ENCODE results near the gene NR1H4. TPM values are rescaled to one million over a fixed set of nuclear protein-coding genes. Genes with fewer than 3 reads are reported as not detected.
"Not testable (repeated sequence)": the region's sequence is repeated elsewhere in the genome, so short reads cannot be mapped to it uniquely, and the experiment has no call there.

NR1H4 gene
- total RNA-seq, 1 experiment from 2014 or later: 10.7 TPM

DNA sequence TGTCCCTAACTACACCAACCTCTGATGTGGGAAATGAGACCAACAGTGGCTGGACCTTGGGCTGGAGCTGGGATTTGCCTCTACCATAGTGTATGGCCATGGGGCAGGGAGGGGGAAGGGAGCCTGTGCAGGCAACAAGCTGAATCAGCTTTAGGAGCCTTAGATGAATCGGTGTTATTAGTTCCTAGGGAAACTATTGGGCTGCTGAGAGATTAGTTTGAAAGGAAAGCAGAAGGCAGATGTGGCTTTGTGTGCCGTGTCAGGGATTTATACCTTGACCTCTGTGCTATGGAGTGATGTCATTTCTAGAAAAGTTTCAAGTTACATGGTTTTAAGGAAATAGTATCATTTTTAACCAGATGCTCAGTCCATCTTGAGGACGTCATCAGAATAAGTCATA is 80.3 kb downstream of the NR1H4 start:
- in situ Hi-C loops (cut with HindIII; ENCODE audit: low pct_unique_long_range_greater_than_20kb, low sequenced_read_pairs): no loop called here
- peak; percentile 43 for DNase-seq (ENCODE audit: low read depth)

DNA sequence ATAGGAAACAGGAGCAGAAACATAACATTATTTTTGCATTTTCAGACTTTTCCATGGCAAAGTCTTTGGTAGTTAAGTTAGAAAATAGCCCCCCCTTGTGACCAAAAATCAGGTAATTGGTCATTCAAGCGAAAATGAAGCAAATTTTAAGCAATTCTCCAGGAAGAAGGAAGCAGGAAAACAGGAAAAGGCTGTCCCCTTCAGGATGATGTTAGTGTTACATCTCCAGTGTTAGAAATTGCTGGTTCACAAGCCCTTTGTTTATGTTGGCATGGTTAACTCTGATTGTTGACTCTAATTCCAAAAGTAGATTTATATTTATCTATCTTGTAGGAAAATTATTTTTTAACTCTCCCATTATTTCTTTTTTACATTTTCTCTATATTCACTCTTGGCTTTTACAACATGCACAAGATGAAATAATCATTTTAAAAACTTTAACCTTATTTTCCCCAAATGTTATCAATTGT is 81.0 kb downstream of the NR1H4 start:
- peak; percentile 86 for DNase-seq (ENCODE audit: low read depth)
- in situ Hi-C loops (cut with HindIII; ENCODE audit: low pct_unique_long_range_greater_than_20kb, low sequenced_read_pairs): no loop called here

DNA sequence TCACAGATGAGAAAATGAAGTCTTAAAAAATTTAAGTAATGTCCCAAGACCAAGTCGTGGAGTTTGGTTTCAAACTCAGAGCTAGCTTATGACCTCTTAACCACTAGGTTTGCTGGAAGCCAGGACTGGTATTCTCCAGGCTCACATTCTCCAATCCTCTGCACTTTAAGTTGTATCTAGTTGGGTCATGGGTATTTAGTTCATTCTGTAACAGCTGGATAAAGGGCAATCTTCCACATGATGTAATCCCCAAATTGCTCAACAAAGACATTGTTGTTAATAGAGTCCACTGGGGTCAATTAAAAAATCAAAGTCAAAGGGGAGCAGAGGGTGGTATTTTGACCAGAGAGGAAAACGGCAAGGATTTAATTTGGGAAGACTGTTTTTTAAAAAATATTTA is 82.1 kb downstream of the NR1H4 start:
- DNase-seq (ENCODE audit: low read depth): no peak
- in situ Hi-C loops (cut with HindIII; ENCODE audit: low pct_unique_long_range_greater_than_20kb, low sequenced_read_pairs): no loop called here

DNA sequence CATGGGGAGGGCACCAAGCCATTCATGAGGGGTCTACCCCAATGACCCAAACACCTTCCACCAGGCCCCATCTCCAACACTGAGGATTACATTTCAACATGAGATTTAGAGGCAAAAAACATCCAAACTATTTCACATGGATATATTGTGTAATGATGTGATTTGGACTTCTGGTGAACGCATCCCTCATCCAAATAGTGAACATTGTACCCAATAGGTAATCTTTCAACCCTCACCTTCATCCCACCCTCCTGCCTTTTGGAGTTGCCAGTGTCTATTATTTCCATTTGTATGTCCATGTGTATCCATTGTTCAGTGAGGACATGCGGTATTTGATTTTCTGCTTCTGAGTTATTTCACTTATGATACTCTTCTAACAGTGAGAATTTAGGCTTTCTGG is 83.7 kb downstream of the NR1H4 start:
- DNase-seq (ENCODE audit: low read depth): no peak
- in situ Hi-C loops (cut with HindIII; ENCODE audit: low pct_unique_long_range_greater_than_20kb, low sequenced_read_pairs): no loop called here

DNA sequence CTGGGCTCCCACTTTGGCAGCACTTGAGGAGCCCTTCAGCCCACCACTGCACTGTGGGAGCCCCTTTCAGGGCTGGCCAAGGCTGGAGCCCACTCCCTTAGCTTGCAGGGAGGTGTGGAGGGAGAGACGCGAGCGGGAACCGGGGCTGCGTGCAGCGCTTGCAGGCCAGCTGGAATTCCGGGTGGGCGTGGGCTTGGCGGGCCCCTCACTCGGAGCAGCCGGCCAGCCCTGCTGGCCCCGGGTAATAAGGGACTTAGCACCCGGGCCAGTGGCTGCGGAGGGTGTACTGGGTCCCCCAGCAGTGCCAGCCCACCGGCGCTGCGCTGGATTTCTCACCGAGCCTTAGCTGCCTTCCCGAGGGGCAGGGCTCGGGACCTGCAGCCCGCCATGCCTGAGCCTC is 85.6 kb downstream of the NR1H4 start:
- DNase-seq (ENCODE audit: low read depth); in situ Hi-C loops (cut with HindIII; ENCODE audit: low pct_unique_long_range_greater_than_20kb, low sequenced_read_pairs): not testable (repeated sequence)

DNA sequence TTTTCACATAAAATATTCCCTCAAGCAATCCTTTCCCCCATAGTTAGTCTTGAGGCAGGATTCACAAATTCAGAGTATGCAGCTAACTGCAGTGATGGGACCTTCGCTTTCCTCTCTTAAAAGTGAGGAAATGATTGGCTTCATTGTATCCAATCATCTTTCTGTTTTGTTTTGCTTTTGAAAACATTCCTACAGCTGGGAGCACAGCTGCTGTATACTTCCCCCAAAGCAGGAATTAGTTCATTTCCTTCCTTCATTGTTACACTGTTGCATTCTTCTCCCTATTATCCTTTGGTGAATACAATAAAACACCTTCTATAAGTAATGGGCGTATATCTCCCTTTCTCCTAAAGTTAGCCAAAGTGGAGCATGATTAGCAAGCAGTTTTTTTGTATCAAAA is 90.4 kb downstream of the NR1H4 start:
- no peak for DNase-seq (ENCODE audit: low read depth)
- in situ Hi-C loops (cut with HindIII; ENCODE audit: low pct_unique_long_range_greater_than_20kb, low sequenced_read_pairs): no loop called here

DNA sequence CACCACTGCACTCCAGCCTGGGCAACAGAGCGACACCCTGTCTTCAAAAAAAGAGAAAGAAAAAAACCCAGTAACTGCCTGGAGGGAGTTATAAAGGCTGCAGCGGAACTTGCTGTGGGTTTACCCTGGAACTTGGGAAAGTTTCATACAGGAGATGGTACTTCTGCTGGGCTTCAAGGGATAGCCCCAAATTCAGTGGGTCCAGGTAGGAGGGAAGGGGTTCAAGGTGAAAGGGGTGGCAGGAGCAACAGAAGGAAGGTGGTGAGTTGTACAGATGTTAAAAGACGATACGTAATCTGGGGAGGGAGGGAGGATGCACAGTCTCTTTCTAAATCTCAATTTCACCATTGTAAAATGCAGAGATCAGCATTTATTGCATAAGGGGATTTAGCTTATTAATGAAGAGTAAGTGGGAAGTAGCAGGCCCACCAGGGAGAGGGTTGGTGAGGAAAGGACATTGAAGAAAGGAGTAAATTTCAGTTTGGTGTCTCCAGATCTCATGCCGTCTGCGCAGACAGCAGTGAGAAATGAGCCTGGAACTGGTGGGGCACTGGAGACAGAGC is 91.3 kb downstream of the NR1H4 start:
- no peak for DNase-seq (ENCODE audit: low read depth)
- in situ Hi-C loops (cut with HindIII; ENCODE audit: low pct_unique_long_range_greater_than_20kb, low sequenced_read_pairs): no loop called here

DNA sequence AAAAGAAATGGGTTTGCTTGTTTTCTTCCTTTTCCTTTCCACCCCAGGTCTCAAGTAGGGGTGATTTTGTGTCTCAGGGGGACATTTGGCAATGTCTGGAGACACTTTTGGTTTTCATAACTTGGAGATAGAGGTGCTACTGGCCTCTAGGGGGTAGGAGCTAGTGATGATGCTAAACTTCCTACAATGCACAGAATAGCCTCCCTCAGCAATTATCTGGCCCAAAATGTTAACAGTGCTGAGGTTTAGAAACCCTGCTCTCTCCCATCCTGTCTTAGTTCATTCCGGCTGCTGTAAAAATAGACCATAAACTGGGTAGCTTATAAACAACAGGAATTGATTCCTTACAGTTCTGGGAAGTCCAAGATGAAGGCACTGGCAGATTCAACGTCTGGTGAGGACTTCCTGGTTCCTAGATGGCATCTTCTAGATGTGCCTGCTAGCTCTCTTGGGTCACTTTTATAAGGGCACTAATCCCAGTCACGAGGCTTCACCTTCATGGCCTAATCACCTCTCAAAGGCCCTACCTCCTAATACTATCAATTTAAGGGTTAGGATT is 92.4 kb downstream of the NR1H4 start:
- DNase-seq (ENCODE audit: low read depth): no peak
- in situ Hi-C loops (cut with HindIII; ENCODE audit: low pct_unique_long_range_greater_than_20kb, low sequenced_read_pairs): no loop called here

DNA sequence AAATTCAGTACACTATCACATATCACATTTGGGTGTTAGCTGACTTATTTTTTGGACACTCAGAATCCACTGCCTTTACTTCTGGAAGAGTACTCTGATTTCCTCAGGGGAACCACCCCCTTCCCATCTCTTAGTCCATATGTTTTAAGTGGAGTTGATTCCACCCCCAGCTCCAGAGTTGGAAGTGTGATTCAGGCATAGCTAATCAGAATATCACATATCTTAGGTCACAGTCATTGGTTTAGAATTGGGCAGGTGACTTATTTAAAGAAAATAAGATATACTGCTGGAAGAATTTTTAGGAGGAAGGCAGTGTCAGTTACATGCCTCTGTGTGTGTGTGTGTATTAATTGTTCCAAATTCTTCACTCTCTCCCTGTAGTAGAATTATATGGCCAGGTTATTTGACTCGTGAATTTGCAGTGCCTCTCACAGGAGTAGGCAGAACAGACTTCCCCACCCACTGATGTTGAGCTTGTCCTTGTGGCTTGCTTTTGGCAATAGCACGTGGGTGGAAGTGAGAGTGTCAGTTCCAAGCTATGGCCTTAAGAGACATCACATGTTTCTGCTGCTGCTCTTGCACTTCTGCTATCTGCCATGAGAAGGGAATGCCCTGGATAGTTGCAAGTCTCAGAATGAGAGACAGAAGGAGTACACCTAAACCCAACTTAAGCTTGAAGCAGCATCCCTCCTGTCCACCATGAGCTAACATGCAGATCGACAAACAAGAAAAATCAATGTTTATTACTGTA is 93.4 kb downstream of the NR1H4 start:
- in situ Hi-C loops (cut with HindIII; ENCODE audit: low pct_unique_long_range_greater_than_20kb, low sequenced_read_pairs): no loop called here
- DNase-seq (ENCODE audit: low read depth): no peak

DNA sequence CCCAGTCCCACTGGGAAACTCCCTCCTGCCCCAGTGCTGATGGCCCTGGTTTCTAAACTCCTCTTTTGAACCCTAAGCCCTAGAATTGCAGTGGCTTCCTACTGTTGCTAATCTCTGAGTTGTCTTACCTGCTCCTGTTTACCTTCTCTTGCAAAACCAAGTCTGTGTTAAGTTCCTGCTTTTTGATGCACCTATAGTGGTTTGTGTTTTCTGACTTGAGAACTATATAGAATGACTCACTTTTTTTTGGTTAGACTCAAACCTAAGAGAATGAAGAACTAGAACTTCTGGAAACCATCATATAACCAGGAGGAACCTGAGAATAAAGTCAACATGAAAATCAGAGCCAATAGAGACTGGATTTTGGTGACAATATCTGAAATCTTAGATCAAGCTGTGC is 94.3 kb downstream of the NR1H4 start:
- DNase-seq (ENCODE audit: low read depth): no peak
- in situ Hi-C loops (cut with HindIII; ENCODE audit: low pct_unique_long_range_greater_than_20kb, low sequenced_read_pairs): no loop called here

DNA sequence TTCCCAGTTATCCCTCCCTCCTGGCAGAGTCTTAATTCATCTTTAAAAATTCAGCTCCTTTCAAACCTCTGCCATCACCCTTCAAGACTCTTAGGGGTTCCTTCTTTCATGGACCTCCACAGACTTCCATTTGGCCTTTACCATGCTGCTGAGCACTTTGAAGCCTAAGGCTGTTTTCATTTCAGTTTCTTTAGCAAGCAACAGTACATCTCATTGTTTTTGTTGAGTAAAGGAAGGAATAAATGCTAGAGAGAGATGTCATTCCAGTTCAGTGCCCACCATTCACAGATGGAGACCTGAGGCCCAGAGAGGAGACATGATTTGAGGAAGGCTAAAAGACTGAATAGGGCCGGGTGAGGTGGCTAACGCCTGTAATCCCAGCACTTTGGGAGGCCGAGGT is 98.5 kb downstream of the NR1H4 start:
- in situ Hi-C loops (cut with HindIII; ENCODE audit: low pct_unique_long_range_greater_than_20kb, low sequenced_read_pairs): no loop called here
- no peak for DNase-seq (ENCODE audit: low read depth)

DNA sequence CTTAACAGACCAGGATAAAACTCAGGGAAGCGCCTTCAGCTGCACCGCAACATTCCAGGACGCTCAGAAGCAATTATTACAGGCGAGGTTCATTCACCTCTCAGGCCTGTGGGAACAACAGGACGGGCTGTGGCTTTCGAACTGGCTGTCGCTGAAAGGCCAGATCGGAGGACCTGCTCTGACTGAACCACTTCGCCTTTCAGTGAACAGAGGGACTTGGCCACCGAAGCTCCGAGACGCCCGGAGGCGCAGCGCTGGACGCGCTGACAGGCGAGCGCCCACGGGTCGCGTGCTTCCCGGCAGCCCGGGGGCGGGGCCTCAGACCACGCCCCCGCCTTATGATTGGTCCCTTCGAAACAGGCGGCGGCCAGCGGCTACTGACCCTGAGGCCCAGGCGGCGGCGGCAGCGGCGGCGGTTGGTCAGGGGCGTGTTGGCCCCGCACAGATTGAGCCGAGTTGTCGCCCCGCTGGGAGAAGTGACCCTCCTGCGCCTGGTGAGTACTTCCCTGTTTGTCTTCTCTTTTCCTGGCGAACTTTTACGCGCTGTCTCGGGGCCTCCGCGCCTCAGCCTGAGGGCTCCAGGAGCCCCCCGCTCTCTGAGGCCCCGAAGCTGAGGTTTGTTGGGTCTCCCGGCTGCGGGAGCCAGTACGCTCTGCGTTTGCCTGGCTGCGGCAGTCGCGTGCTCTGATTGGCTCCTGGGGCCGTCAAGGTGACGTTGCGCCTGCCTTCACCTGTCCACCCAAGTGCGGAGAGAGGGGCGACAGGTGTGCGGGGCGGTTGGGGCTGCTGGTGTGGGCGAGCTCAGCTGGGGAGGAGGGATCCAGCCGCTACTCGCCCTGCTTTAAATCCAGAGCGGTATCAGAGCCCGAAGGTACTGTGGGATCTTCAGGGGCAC is 99.9 kb downstream of the NR1H4 start, which contains the start of gene GAS2L3:
Gene GAS2L3, plus strand, starts transcription at position 393 of the 895 bp plus-strand sequence. CDS start 21,221 bp downstream, outside the sequence.
- DNase-seq (ENCODE audit: low read depth): peak; percentile 85
- in situ Hi-C loops (cut with HindIII; ENCODE audit: low pct_unique_long_range_greater_than_20kb, low sequenced_read_pairs): no loop called here

DNA sequence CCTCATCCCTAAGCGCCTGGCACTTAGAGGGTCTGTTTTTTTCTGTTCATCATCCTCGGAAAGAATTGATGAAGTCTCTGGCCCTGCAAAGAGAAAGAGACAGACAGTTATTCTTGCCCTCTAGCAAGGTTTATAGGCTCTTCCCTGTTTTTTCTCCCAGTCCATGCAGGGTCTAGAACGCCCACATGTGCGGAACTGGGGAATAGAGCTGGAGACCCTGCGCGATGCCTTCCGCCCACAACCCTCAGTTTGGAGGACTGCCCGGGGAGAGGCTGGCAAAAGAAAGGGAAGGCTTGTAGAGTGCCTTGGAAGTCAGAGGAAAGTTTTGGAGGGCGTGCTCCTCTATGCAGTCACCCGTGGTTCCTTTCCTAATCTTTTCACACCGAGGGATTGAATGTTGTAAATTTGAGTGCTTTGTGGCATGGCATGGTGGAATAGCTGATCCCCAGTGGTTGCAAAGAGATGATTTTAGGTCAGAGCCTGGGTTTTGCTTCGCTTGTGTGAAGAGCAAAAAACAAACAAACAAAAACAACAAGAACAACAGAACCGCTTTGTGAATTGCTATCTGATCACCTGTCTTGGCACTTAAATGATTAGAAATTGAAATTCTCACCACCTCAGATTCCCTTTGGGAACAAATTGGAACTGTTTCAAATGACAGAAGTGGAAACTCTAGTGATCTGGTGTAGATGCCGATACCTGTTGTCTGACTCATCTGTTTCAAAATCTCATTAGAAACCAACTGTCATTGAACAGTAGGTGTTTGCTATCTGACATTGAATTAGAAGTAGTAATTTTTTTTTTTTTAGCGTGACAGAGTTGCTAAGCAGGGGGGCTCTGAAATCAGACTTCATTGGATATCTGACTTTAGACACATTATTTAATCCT is 100.8 kb downstream of the NR1H4 start:
- peak; percentile 32 for DNase-seq (ENCODE audit: low read depth)
- in situ Hi-C loops (cut with HindIII; ENCODE audit: low pct_unique_long_range_greater_than_20kb, low sequenced_read_pairs): no loop called here

DNA sequence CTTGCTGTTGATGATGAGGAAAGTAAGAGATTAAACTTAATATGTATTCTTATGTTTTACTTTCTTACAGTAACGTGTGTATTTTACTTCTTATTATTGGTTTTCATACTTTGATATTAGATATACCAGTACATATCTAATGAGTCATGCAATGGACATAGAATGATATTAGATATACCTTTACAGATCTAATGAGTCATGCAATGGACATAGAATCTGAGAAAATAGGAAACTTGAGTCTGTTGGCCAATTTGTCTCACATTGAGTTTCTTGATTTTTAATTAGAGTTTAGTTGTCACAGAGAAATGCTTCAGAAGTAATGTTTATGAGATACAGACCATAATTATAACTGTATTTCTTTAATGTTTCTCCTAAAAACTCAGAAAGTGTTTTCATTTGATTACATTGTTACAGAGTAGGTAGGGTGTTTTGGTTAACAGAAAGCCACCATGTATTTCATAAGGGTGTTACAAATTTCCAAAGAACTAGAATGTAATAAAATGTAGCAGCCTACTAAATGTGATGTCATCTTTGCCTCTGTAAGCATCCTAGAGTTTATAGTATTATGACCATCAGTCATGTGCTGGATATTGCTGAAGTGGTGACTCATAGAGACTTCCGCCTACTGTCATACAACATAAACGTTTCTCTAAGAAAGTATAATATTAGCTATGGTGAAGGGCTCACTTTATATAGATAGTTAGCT is 102.8 kb downstream of the NR1H4 start:
- in situ Hi-C loops (cut with HindIII; ENCODE audit: low pct_unique_long_range_greater_than_20kb, low sequenced_read_pairs): no loop called here
- DNase-seq (ENCODE audit: low read depth): peak; percentile 44

DNA sequence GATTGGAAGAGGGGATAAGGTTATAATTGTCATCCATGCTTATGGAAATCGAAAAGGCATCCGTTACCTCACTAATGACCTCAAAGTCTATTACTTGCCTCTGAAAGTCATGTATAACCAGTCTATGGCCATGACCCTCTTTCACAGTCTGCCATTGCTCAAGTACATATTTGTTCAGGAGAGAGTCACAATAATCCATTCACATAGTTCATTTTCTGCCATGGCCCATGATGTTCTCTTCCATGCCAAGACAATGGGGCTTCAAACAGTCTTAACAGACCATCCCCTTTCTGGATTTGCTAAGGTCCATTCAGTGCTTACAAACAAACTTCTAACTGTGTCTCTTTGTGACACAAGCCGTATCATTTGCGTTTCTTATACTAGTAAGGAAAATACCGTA is 105.3 kb downstream of the NR1H4 start:
- no peak for DNase-seq (ENCODE audit: low read depth)
- in situ Hi-C loops (cut with HindIII; ENCODE audit: low pct_unique_long_range_greater_than_20kb, low sequenced_read_pairs): no loop called here

DNA sequence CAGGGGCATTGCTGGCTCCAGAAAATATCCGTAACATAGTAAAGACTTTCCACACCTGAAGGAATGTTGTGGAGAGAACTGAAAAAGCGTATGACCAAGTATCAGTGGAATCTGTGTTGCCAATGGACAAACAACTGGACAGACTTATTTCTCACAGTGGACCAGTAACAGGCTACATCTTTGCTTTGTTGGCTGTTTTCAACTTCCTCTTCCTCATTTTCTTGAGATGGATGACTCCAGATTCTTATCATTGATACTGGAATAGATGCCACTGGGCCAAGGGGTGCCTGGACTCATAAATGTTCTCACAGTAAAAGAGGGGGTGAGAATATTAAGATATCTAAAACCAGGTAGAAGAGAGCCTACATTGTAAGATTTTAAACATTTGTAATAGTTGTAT is 106.2 kb downstream of the NR1H4 start:
- in situ Hi-C loops (cut with HindIII; ENCODE audit: low pct_unique_long_range_greater_than_20kb, low sequenced_read_pairs): no loop called here

DNA sequence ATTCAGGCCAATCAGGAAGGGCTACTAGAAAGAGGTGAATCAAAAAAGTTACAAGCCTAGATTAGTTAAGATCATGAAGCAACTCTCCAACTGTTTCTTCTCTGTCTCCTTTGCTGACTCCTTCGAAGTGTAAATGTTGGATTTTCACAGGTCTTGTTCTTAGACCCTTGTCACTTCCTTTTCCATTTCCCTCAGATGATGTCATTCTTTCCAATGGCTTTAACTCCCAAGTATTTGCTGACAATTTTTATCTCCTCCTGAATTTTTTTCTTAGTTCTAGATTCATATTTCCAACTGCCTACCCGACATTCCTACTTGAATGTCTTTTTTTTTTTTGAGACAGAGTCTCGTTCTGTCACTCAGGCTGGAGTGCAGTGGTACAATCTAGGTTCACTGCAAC is 110.6 kb downstream of the NR1H4 start:
- no peak for DNase-seq (ENCODE audit: low read depth)
- in situ Hi-C loops (cut with HindIII; ENCODE audit: low pct_unique_long_range_greater_than_20kb, low sequenced_read_pairs): no loop called here

More for the DNA sequence above, 106.2 kb downstream of the NR1H4 start:
- DNase-seq (ENCODE audit: low read depth): no peak

Data from Caki2 (cell line).